ENCODE results near the gene GSTA1.
"Not testable (repeated sequence)": the region's sequence is repeated elsewhere in the genome, so short reads cannot be mapped to it uniquely, and the experiment has no call there.

The GSTA1 gene

GRCh38 chr6:52753137-52753536, 50.5 kb downstream of the GSTA1 start:
- not testable (repeated sequence) for FAIRE-seq

- FAIRE-seq: no peak
These were observed 51.3 kb downstream of the GSTA1 start for GRCh38 chr6:52752310-52752709.

GRCh38 chr6:52749556-52750152, 54.0 kb downstream of the GSTA1 start:
- no peak for FAIRE-seq

- FAIRE-seq: not testable (repeated sequence)
These were observed 56.3 kb downstream of the GSTA1 start for GRCh38 chr6:52747301-52747700.

- no peak for FAIRE-seq
These were observed 57.4 kb downstream of the GSTA1 start for GRCh38 chr6:52746213-52746612.

GRCh38 chr6:52745764-52746201, 57.8 kb downstream of the GSTA1 start:
- FAIRE-seq: no peak

GRCh38 chr6:52741872-52742271, 61.7 kb downstream of the GSTA1 start:
- FAIRE-seq: no peak

Data from G401.6 (cell line).